RWPE2 (cell line): ENCODE data around the gene NGF.

ENCODE experiments used
- ATAC-seq: fragments of 200-7000 bp; cut with Tn5 transposase; 3 replicates; pipeline ENCODE4 v1.9.1; 2021; ENCODE audit warnings: low read depth
- DNase-seq: peaks from one replicate; pipeline ENCODE4 v3.0.0-alpha.2; 2020; ENCODE audit warnings: low spot score
- H3K27ac ChIP-seq: fragments of 450-650 bp; 2 replicates; pipeline ENCODE4 v1.5.1; 2017; ENCODE audit warnings: mild to moderate bottlenecking; ENCODE audit not compliant: poor library complexity, severe bottlenecking
- H3K27me3 ChIP-seq: fragments of 250-450 bp; sonication (Bioruptor Pico); 2 replicates; pipeline ENCODE4 v1.5.1; 2021; ENCODE audit warnings: mild to moderate bottlenecking, moderate library complexity; ENCODE audit not compliant: insufficient read depth, poor library complexity, severe bottlenecking
- H3K36me3 ChIP-seq: fragments of 250-450 bp; sonication (Bioruptor Pico); 2 replicates; pipeline ENCODE4 v1.5.1; 2020; ENCODE audit warnings: low read depth, mild to moderate bottlenecking, moderate library complexity
- H3K4me1 ChIP-seq: fragments of 250-450 bp; sonication (Bioruptor Pico); 2 replicates; pipeline ENCODE4 v1.5.1; 2021; ENCODE audit warnings: mild to moderate bottlenecking, moderate library complexity; ENCODE audit not compliant: insufficient read depth, poor library complexity, severe bottlenecking
- H3K4me3 ChIP-seq: fragments of 250-450 bp; sonication (Bioruptor Pico); 2 replicates; pipeline ENCODE4 v1.5.1; 2021; ENCODE audit warnings: mild to moderate bottlenecking, moderate library complexity; ENCODE audit not compliant: severe bottlenecking
- H3K9me3 ChIP-seq: fragments of 250-450 bp; sonication (Bioruptor Pico); 2 replicates; pipeline ENCODE4 v1.5.1; 2021; ENCODE audit warnings: mild to moderate bottlenecking, moderate library complexity; ENCODE audit not compliant: severe bottlenecking
- TF ChIP-seq, protein P1 (sequence below): fragments of 450-650 bp; IDR thresholded peaks from one replicate; pipeline ENCODE4 v1.5.1; 2017; ENCODE audit warnings: mild to moderate bottlenecking, moderate library complexity; ENCODE audit not compliant: poor library complexity, severe bottlenecking

NGF gene

GRCh38 chr1:115299266-115299665 is 38.8 kb downstream of the NGF start:
- Histone ChIP-seq H3K4me1 (peaks cover 36% of the 10 kb centered on the region), H3K9me3 (no peaks in the 10 kb centered on the region), H3K4me3 (no peak overlapping the region), H3K27me3 (no peaks in the 10 kb centered on the region), H3K36me3 (no peaks in the 10 kb centered on the region), H3K27ac (peak overlapping the region; percentile 69)
- DNase-seq (no peak), ATAC-seq (no peak)
- TF ChIP-seq, protein P1, sequence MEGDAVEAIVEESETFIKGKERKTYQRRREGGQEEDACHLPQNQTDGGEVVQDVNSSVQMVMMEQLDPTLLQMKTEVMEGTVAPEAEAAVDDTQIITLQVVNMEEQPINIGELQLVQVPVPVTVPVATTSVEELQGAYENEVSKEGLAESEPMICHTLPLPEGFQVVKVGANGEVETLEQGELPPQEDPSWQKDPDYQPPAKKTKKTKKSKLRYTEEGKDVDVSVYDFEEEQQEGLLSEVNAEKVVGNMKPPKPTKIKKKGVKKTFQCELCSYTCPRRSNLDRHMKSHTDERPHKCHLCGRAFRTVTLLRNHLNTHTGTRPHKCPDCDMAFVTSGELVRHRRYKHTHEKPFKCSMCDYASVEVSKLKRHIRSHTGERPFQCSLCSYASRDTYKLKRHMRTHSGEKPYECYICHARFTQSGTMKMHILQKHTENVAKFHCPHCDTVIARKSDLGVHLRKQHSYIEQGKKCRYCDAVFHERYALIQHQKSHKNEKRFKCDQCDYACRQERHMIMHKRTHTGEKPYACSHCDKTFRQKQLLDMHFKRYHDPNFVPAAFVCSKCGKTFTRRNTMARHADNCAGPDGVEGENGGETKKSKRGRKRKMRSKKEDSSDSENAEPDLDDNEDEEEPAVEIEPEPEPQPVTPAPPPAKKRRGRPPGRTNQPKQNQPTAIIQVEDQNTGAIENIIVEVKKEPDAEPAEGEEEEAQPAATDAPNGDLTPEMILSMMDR = no peak

DNA sequence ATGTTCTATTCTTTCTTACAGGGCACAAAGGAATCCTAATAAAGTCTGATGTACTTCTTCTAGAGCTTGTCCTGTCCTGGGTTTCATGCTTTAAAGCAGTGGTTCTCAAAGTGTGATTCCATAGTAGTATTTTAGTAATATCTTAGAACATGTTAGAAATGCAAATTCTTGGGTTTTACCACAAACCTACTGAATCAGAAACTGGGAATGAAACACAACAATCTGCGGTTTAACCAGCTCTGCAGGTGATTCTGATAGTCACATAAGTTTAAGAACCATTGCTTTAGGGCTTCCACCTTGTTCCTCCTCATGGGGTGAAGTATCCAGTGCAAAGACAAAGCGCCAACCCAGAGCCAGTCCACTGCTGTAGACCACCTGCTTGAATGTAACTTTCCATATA is 41.1 kb downstream of the NGF start:
- Histone ChIP-seq H3K27me3 (no peaks in the 10 kb centered on the region), H3K36me3 (no peaks in the 10 kb centered on the region), H3K9me3 (no peaks in the 10 kb centered on the region), H3K27ac (no peak overlapping the region), H3K4me1 (peaks cover 29% of the 10 kb centered on the region), H3K4me3 (no peak overlapping the region)
- ATAC-seq = no peak
- DNase-seq = no peak
- TF ChIP-seq, protein P1 = no peak

DNA sequence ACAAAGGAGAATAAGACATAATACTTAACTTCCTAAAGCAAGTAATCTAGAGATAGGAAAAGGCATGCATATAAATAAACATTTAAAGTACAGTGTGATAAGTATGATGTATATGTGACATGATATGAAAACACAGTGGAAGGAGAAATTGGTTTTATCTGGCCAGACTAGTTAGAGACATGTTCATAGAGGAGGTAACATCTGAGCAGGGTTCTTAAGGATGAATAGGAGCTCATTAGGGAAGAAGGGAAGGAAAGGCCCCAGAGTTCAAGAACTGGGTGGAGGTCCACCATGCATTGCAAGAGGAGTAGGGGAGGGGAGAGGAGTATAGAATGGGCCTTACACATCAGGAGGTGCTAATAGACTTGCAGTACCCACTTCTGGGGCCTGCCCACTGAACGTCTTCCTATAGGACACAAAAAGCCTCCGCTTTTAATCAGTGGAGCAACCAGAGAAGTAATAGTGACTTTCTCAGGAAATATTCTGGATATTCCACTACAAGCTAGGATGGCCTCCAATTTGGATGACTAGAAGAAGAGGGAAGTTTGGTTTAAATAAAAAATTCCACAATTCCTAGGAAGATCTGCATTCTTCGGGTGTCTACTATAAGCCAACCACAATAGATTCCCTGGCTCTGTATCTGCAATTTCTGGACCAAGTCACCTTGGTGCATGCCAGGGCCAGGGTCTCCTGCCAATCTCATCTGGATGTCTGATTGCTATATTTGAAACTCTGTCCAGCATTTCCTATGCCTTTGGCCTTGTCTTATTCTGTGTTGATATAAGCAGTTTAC is 41.9 kb downstream of the NGF start:
- peaks cover 20% of the 10 kb centered on the region for H3K4me1 ChIP-seq
- no peaks in the 10 kb centered on the region for H3K9me3 ChIP-seq
- no peak for DNase-seq
- no peaks in the 10 kb centered on the region for H3K27me3 ChIP-seq
- TF ChIP-seq, protein P1 = no peak
- H3K4me3 ChIP-seq = no peak overlapping the region
- no peak for ATAC-seq
- no peaks in the 10 kb centered on the region for H3K36me3 ChIP-seq
- H3K27ac ChIP-seq = no peak overlapping the region

DNA sequence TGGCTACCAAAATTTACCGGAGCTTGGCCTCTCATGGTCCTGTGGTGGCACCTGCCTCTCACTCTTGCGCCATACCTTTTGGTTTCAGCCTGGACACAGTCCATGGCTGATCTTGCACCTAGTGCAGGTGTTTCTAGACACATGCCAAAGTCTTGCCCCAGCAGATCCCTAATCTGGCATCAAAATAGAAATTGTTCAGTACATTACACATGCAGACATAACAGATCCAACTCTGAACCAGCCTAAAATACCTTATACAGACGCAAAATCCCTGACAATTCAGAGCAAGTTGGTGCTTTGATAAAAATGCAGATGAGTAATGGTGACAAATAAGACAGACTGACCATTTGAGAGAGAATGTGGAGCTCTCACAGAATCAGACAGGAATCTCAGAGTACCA is 44.1 kb downstream of the NGF start:
- Histone ChIP-seq H3K36me3 (no peaks in the 10 kb centered on the region), H3K4me1 (no peaks in the 10 kb centered on the region), H3K4me3 (no peak overlapping the region), H3K27ac (no peak overlapping the region), H3K9me3 (no peaks in the 10 kb centered on the region), H3K27me3 (no peaks in the 10 kb centered on the region)
- DNase-seq = no peak
- TF ChIP-seq, protein P1 = no peak
- ATAC-seq = peak; percentile 65; the same call in 2 of the 3 replicates

- DNase-seq (no peak), ATAC-seq (no peak)
- Histone ChIP-seq H3K4me3 (no peak overlapping the region), H3K27ac (no peak overlapping the region), H3K36me3 (no peaks in the 10 kb centered on the region), H3K4me1 (no peaks in the 10 kb centered on the region), H3K9me3 (no peaks in the 10 kb centered on the region), H3K27me3 (no peaks in the 10 kb centered on the region)
- TF ChIP-seq, protein P1 = no peak
Observed at GRCh38 chr1:115293006-115293405, 45.0 kb downstream of the NGF start.
